ENCODE data around the gene JUP. TPM values are rescaled to one million over a fixed set of nuclear protein-coding genes. Genes with fewer than 3 reads are reported as not detected.

The JUP gene
- total and polyA plus RNA-seq, 2 of the 13 experiments (the other 11 are each of a cell fraction or from before 2014, with no cell fraction given) = 12.1 to 20.6 TPM

- TF ChIP-seq ZNF503 (CRISPR knock-in tag; IDR thresholded peaks at IDR 0.05) (peak; percentile 67; the same call in 1 of the 2 replicates), ZNF513 (CRISPR knock-in tag; conservative IDR thresholded peaks at IDR 0.05) (0 out of 2 replicates have a peak, but pooled peaks have one; percentile 81), ZFAT (CRISPR knock-in tag; conservative IDR thresholded peaks at IDR 0.05) (0 out of 2 replicates have a peak, but pooled peaks have one; percentile 66), GTF3A (CRISPR knock-in tag; conservative IDR thresholded peaks at IDR 0.05) (peak; percentile 90; the same call in 1 of the 2 replicates), ZNF660 (CRISPR knock-in tag; IDR thresholded peaks at IDR 0.05; ENCODE audit: borderline replicate concordance, low read depth) (no peak), ZNF136 (CRISPR knock-in tag; IDR thresholded peaks at IDR 0.05; ENCODE audit: low read depth) (no peak; the same call in 1 of the 2 replicates), ARID2 (CRISPR knock-in tag; IDR thresholded peaks at IDR 0.05; ENCODE audit: borderline replicate concordance) (peak; percentile 84; the same call in 1 of the 2 replicates), E2F2 (CRISPR knock-in tag; IDR thresholded peaks at IDR 0.05; ENCODE audit: borderline replicate concordance) (peak; percentile 57; the same call in 1 of the 2 replicates), GPN1 (CRISPR knock-in tag; IDR thresholded peaks at IDR 0.05; ENCODE audit: borderline replicate concordance) (no peak), ZNF570 (CRISPR knock-in tag; IDR thresholded peaks at IDR 0.05; ENCODE audit: borderline replicate concordance) (no peak), NR2F1 (CRISPR knock-in tag; IDR thresholded peaks at IDR 0.05) (peak in 1 of 2 experiments; percentile 8; a peak in 1 of 4 replicates), SOX5 (CRISPR knock-in tag; IDR thresholded peaks at IDR 0.05; ENCODE audit: borderline replicate concordance) (peak; percentile 31; the same call in 1 of the 2 replicates)
- TF ChIP-seq, protein P1, sequence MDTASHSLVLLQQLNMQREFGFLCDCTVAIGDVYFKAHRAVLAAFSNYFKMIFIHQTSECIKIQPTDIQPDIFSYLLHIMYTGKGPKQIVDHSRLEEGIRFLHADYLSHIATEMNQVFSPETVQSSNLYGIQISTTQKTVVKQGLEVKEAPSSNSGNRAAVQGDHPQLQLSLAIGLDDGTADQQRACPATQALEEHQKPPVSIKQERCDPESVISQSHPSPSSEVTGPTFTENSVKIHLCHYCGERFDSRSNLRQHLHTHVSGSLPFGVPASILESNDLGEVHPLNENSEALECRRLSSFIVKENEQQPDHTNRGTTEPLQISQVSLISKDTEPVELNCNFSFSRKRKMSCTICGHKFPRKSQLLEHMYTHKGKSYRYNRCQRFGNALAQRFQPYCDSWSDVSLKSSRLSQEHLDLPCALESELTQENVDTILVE (CRISPR knock-in tag; IDR thresholded peaks at IDR 0.05) = no peak
- TF ChIP-seq, protein P2, sequence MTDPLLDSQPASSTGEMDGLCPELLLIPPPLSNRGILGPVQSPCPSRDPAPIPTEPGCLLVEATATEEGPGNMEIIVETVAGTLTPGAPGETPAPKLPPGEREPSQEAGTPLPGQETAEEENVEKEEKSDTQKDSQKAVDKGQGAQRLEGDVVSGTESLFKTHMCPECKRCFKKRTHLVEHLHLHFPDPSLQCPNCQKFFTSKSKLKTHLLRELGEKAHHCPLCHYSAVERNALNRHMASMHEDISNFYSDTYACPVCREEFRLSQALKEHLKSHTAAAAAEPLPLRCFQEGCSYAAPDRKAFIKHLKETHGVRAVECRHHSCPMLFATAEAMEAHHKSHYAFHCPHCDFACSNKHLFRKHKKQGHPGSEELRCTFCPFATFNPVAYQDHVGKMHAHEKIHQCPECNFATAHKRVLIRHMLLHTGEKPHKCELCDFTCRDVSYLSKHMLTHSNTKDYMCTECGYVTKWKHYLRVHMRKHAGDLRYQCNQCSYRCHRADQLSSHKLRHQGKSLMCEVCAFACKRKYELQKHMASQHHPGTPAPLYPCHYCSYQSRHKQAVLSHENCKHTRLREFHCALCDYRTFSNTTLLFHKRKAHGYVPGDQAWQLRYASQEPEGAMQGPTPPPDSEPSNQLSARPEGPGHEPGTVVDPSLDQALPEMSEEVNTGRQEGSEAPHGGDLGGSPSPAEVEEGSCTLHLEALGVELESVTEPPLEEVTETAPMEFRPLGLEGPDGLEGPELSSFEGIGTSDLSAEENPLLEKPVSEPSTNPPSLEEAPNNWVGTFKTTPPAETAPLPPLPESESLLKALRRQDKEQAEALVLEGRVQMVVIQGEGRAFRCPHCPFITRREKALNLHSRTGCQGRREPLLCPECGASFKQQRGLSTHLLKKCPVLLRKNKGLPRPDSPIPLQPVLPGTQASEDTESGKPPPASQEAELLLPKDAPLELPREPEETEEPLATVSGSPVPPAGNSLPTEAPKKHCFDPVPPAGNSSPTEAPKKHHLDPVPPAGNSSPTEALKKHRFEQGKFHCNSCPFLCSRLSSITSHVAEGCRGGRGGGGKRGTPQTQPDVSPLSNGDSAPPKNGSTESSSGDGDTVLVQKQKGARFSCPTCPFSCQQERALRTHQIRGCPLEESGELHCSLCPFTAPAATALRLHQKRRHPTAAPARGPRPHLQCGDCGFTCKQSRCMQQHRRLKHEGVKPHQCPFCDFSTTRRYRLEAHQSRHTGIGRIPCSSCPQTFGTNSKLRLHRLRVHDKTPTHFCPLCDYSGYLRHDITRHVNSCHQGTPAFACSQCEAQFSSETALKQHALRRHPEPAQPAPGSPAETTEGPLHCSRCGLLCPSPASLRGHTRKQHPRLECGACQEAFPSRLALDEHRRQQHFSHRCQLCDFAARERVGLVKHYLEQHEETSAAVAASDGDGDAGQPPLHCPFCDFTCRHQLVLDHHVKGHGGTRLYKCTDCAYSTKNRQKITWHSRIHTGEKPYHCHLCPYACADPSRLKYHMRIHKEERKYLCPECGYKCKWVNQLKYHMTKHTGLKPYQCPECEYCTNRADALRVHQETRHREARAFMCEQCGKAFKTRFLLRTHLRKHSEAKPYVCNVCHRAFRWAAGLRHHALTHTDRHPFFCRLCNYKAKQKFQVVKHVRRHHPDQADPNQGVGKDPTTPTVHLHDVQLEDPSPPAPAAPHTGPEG (CRISPR knock-in tag; IDR thresholded peaks at IDR 0.05) = peak; percentile 96
- TF ChIP-seq, protein P3, sequence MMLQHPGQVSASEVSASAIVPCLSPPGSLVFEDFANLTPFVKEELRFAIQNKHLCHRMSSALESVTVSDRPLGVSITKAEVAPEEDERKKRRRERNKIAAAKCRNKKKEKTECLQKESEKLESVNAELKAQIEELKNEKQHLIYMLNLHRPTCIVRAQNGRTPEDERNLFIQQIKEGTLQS (CRISPR knock-in tag; IDR thresholded peaks at IDR 0.05) = no peak
These were observed 25.3 kb upstream of the JUP start, which contains the start of gene P3H4 (continued) for GRCh38 chr17:41811549-41812380.
